ENCODE measurements around the gene NFIX.

- peak; percentile 99 for TF ChIP-seq CTCF (CRISPR knock-in tag; IDR thresholded peaks at IDR 0.05)
- no peak for TF ChIP-seq LCORL (IDR thresholded peaks at IDR 0.05)
- TF ChIP-seq LCORL (CRISPR knock-in tag; IDR thresholded peaks at IDR 0.05) = peak; percentile 85
- peak; percentile 78 for TF ChIP-seq SAP130 (CRISPR knock-in tag; IDR thresholded peaks at IDR 0.05; ENCODE audit: low read depth)
- TF ChIP-seq PHF5A (CRISPR knock-in tag; IDR thresholded peaks at IDR 0.05; ENCODE audit: low read depth, unreplicated experiment) = no peak
Measured at GRCh38 chr19:13060964-13061927, 66.0 kb downstream of the NFIX start.
